GM21390 (cell line): ENCODE data around the gene ELF4.

ENCODE experiments used
- ATAC-seq: cut with Tn5 transposase; IDR thresholded peaks from one replicate; pipeline ENCODE4 v1.9.1; 2021; ENCODE audit not compliant: unreplicated experiment

ELF4 gene

GRCh38 chrX:130110379-130111219, at the start of gene ELF4:
TSS of gene ELF4 (minus strand) at chrX:130110497. CDS start at chrX:130081330, 29,167 bp downstream.
- peak; percentile 43 for ATAC-seq

GRCh38 chrX:130159776-130160175, 49.5 kb upstream of the ELF4 start:
- no peak for ATAC-seq

DNA sequence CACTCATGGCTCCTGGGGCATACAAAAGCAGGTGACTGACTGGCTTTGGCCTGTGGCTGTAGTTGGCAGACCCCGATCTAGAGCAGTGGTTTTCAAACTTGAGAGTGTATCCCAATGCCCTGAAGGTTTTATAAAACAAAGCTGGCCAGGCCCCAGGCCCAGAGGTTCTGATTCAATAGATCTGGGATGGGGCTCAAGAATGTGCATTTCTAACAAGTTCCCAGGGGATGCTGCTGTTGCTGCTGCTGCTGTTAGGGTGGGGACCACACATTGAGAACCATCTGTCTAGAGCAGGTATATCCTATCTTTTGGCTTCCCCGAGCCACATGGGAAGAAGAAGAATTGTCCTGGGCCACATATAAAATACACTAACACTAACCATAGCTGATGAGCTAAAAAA, 48.0 kb upstream of the ELF4 start:
- ATAC-seq = no peak

- ATAC-seq = no peak
Observed at GRCh38 chrX:130155564-130155963, 45.3 kb upstream of the ELF4 start.

DNA sequence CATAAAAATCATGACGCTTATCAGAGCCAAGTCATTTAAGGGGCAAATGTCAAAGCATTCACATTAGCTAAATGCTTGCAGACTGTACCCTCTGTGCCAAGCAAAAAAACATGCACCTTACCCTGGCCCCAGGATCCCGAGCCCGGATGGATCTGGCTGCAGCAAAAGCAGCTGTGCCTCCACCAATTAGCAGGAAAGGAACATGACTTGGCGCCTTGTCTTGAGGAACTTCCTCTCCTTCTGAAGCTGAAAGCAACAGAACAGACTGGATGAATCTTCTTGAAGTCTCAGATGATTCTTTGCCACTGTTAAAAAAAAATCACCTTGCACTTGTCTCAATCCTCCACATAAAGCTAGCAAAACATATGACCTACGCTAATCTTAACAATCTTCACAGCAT, 37.3 kb upstream of the ELF4 start:
- ATAC-seq = no peak

DNA sequence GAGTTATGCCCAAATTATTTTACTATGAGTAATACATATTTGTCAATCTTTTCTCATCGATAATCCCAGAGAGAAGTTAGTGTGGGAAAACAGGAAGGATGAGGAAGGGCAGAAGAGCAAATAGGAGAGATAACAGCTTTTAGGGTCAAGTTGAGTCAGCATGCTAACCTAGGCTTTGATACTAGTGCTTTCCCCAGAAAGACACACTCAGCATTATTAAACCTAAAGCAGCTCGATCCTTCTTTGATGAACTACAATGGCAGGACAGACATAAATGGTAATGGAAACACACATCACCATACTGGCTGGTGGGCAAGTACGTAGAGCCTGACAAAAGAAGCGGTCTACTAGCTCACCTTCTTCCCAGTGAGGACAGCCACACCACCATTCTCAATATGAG, 34.8 kb upstream of the ELF4 start:
- no peak for ATAC-seq

DNA sequence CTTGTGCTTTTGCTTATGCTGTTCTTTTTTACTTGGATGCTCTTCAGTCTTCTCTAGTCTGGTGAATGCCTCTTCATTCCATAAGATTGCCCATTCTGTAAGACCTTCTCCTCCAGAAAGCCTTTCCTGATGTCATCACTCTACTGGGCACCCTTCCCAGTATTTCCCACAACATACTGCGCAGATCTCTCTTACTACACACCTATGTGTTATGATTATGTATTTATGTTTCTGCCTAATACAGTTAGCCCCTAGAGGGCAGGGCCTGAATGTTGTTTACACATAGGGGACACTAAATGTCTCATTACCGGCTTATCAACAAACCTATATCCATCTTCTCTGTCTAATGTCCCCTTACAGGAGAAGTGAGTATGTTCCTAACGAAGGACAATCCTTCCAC, 34.2 kb upstream of the ELF4 start:
- ATAC-seq = no peak

DNA sequence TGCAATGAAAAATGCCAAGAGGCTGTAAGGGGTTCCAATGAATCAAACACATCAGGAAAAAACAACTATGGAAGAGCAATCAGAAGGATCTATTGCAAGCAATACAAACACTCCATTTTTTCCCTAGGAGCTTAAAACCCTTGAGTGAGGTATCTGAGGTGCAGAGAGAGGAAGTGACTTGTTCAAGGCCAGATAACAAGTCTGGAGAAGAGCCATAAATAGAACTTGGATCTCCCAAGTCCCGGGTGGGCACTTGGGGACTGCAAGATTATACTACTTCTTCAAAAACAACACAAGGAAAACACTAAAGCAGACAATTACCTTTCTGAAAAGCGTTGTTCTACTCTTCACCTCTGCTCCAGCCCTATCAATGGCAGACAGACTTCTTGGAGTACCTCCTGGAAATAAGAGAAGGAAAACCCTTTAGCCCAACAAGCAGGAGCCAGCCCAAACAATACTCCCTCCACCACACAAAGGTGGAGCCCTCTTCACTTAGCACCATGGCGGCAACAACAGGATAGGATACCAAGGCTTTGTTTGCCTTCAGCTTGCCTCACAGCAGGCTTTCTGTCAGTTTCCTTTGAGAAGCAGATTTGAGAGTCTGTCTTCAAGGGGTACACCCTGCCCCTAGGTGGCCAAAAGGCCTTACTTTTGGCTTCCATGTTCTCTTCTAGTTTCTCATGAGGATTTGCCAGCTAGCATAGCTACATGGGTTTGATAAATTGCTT, 29.3 kb upstream of the ELF4 start:
- no peak for ATAC-seq

DNA sequence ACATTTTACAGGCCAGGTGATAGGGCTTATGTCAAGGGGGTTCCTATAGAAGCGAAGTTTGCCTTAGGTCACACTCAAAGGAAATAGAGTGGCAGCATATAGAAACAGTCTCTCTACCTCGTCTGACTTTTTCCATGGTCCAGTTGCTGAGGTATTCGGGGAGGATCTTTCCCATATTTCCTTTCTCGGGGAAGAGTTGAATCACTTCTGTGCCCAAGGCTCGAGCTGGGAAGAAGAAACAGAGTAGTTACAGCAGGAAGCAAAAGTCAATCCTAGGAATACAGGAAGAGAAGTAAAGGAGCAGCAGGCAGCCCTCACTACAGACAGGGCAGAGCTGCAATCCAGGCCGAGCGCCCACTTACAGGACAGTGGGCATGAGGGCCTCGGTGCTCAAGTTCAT, 26.7 kb upstream of the ELF4 start:
- ATAC-seq = no peak

DNA sequence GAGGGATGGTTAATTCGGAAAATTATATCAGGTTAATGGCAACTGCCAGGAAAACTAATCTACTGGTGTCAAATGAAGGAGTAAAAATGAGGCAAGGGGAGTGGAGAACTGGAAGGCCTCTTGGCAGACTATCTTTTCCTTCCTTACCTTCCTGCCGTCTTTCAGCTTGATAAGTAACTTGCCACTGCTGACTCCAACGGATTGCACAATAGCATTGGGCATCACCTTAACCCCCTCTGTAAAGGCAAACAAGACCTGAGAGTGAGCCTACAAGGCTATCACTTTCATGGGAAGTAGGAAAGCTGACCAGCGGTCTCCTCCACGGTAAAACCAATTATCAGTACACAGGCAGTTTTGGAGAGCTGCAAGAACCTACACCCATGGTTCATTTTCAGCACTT, 26.2 kb upstream of the ELF4 start:
- ATAC-seq = no peak

DNA sequence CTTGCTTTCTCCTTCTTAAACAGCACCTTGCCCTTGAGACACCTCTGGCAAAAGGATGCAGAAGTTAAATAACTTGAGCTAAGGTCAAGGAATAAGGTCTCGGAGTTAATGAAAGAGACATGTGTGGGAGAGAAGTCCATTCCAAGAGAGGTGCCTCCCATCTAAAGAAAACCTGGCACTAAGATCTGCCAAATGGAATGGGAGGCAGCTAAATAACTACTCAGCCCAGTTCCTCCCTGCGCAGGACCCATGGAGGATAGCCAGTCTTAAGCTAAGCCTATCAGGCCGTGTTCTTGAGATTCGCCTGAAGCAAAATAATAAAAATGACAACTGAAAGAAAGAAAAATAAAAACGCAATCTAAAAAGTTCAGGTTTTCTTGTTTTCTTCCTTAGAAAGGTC, 20.7 kb upstream of the ELF4 start:
- no peak for ATAC-seq

DNA sequence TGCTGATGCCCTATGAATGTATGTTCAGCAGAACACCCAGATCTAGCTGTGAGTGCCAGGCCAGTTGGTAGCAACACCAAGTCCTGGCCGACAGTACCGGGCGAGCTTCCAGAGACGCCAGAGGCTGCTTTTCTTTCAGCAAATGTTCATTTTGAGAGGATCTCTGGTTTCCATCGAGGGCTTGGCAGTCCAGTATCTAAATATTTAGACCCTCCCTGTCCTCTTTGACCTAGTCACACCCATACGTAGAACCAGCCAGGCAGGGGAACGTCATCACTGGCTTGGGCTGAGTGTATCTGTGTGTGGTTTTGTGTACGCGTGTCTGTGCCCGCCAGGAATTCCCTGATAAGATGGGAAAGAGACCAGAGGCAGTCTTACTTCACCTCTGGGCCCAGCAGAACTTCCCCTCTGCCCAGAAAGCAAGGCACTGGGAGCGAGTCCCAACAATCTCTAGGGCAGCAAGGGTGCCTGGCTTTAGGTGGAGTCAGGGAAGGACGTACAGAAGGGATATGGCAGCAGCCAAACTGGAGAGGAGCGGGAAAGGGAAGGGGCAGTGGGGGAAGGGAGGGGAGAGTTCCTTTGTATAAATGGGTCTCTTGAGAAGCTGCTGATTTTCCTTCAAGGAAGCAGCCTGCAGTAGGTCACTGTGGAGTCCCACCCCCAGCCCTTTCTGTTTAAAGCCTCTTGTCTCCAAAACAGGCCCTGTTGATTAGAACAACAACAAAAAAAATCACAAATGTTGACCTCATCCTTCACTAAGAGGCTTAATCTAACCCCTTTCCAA, 15.0 kb upstream of the ELF4 start:
- ATAC-seq = no peak

- no peak for ATAC-seq
Observed at GRCh38 chrX:130124577-130124976, 14.3 kb upstream of the ELF4 start.

DNA sequence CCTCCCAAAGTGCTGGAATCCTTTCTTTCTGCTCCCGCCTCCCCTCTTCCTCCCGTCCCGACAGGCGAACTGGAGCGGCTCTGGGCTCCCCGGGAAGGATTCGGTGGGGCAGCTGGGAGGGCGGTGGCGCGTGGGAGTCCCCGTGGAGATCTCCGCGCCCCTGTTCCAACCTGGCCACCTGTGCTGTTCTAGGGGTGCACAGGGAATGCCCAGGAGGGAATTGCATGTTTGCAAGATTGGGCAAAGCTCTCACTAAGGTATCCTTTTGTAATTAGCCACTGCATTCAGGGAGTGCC, 11.2 kb upstream of the ELF4 start:
- no peak for ATAC-seq

GRCh38 chrX:130120746-130121504, 10.6 kb upstream of the ELF4 start:
- ATAC-seq = peak; percentile 73

- peak; percentile 34 for ATAC-seq
Observed at GRCh38 chrX:130120321-130120731, 10.0 kb upstream of the ELF4 start.

DNA sequence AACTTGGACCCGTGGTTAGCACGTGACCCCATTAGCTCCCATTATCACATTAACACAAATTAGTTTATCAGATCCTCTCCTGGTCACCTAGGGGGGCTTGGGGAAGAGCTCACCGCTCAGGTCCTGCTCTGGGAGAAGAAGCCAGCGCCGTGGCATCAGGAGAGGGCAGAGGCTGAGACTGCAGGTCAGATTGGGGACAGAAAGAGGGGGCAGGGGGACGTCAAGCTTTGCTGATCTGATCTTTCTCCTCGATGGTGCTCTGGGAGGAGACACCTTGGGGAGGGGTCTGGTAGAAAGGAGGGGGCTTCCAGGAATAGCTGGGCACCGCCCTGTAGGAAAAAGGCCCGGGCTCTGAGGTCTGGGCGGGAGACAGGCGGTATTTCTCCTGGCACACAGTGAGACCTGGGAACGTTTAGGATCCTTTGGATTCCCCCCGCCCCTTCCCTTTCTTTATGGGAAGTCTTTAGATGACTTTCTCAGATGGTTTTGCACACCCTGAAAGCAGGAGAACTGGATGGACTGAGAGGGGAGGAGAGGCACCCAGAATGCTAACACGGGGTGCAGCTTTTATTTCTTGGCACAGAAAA, 9.1 kb upstream of the ELF4 start:
- no peak for ATAC-seq

GRCh38 chrX:130118441-130119311, 8.4 kb upstream of the ELF4 start:
- ATAC-seq = no peak

DNA sequence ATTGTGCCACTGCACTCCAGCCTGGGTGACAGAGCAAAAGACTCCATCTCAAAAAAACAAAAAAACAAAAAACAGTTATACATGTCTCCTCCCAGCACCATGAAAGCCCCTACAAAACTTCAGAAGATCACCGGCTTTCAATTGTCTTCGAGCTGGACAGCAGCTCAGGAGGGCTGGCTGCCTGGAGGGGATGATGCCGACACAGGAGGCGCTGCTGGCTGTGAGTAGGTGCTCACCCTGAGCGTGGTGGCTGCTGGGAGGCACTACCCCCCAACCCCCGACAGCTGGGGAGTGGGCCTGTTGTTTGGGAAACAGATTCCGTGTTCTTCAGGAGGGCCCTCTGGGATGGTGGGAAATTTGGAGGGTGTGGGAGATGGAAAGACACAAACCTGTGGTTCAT, 6.9 kb upstream of the ELF4 start:
- no peak for ATAC-seq
